B cell (primary cell): ENCODE measurements around the gene TMEM185B. TPM values are rescaled to one million over a fixed set of nuclear protein-coding genes. Genes with fewer than 3 reads are reported as not detected.

ENCODE experiments used
- ATAC-seq: fragments of 200-7000 bp; cut with Tn5 transposase; one replicate; pipeline ENCODE4 v1.10.0; 2021; ENCODE audit warnings: low read depth, mild to moderate bottlenecking, moderate number of reproducible peaks, moderate library complexity
- CTCF ChIA-PET: fragments of 350-600 bp; sonication (Branson Sonifier 250); formaldehyde crosslinking; loops from one replicate; lab custom pipeline; 2021; ENCODE audit warnings: antibody characterized with exemption, inconsistent platforms; lab: Charles Lee
- POLR2A ChIA-PET: fragments of 350-600 bp; sonication (Branson Sonifier 250); formaldehyde crosslinking; loops from one replicate; lab custom pipeline; 2021; ENCODE audit warnings: antibody characterized with exemption; lab: Charles Lee
- DNase-seq: peaks from one replicate; pipeline ENCODE4 v3.0.0; 2013
- H2AFZ ChIP-seq: 2 replicates; pipeline ENCODE4 v1.6.1; 2012; ENCODE audit warnings: mild to moderate bottlenecking, low read depth, low read length; ENCODE audit not compliant: insufficient read depth, poor library complexity, severe bottlenecking
- H3K27ac ChIP-seq, 2 donors: 1 replicate in 1 of 2; 2 replicates in 1 of 2; pipeline ENCODE4 v1.5.1; 2012 to 2013; ENCODE audit warnings: low read length in 2 of 2, mild to moderate bottlenecking in 2 of 2, moderate library complexity in 1 of 2
- H3K27me3 ChIP-seq, 4 experiments: fragments of 200-600 bp in 1 of 4; sonication (generic) in 1 of 4; replicated peaks in 1 of 4; 1 replicate in 2 of 4; 2 replicates in 2 of 4; pipeline versions ENCODE4 v1.6.1 to v1.7.0; 2013 to 2016; ENCODE audit warnings: low read length in 3 of 4, mild to moderate bottlenecking in 2 of 4, mixed read lengths in 1 of 4, moderate library complexity in 1 of 4; ENCODE audit not compliant: insufficient read depth in 4 of 4, control insufficient read depth in 3 of 4; ENCODE audit errors: control extremely low read depth in 1 of 4
- H3K36me3 ChIP-seq, 2 experiments: replicated peaks in 1 of 2; 1 replicate in 1 of 2; 2 replicates in 1 of 2; pipeline versions ENCODE4 v1.6.1 to v1.7.1; 2013; ENCODE audit warnings: low read length in 1 of 2; ENCODE audit not compliant: insufficient read depth in 2 of 2, control insufficient read depth in 1 of 2; ENCODE audit errors: control extremely low read depth in 1 of 2, extremely low read depth in 1 of 2
- H3K4me1 ChIP-seq, 2 donors: fragments of 200-600 bp in 1 of 2; sonication (generic) in 1 of 2; 1 replicate in 1 of 2; 2 replicates in 1 of 2; pipeline versions ENCODE4 v1.5.1 to v1.6.1; 2013 to 2017; ENCODE audit warnings: low read length in 2 of 2; ENCODE audit not compliant: control insufficient read depth in 2 of 2, insufficient read depth in 2 of 2
- H3K4me2 ChIP-seq: replicated peaks from 2 replicates; pipeline ENCODE3; 2012; ENCODE audit warnings: mild to moderate bottlenecking, low read depth, low read length; ENCODE audit not compliant: poor library complexity, severe bottlenecking
- H3K4me3 ChIP-seq, 5 experiments: fragments of 200-600 bp in 1 of 5; sonication (generic) in 1 of 5; 1 replicate in 3 of 5; 2 replicates in 2 of 5; pipeline versions ENCODE4 v1.5.1 to v1.7.0; 2011 to 2016; ENCODE audit warnings: low read length in 4 of 5, mild to moderate bottlenecking in 4 of 5, low read depth in 2 of 5, control low read depth in 1 of 5, moderate library complexity in 1 of 5; ENCODE audit not compliant: insufficient read depth in 1 of 5; ENCODE audit errors: control extremely low read depth in 1 of 5, extremely low read depth in 1 of 5
- H3K79me2 ChIP-seq: fragments of 200-600 bp; sonication (generic); one replicate; pipeline ENCODE4 v1.6.0; 2016; ENCODE audit warnings: low read length; ENCODE audit not compliant: control insufficient read depth, insufficient read depth
- H3K9ac ChIP-seq: fragments of 200-600 bp; sonication (generic); 2 replicates; pipeline ENCODE4 v1.6.1; 2017; ENCODE audit warnings: mild to moderate bottlenecking, low read length, moderate library complexity
- H3K9me3 ChIP-seq, 3 donors: one replicate each; pipeline versions ENCODE4 v1.6.1 to v1.7.1; 2013; ENCODE audit warnings: low read length in 2 of 3; ENCODE audit not compliant: control insufficient read depth in 2 of 3, insufficient read depth in 1 of 3; ENCODE audit errors: control extremely low read depth in 1 of 3
- H4K20me1 ChIP-seq: 2 replicates; pipeline ENCODE4 v1.6.0; 2012; ENCODE audit warnings: mild to moderate bottlenecking, low read length; ENCODE audit not compliant: insufficient read depth, control insufficient read depth, poor library complexity, severe bottlenecking
- H3K27ac Mint-ChIP-seq: one replicate; pipeline ENCODE4 v1.8.0; 2021; ENCODE audit warnings: mixed read lengths
- H3K27me3 Mint-ChIP-seq: one replicate; pipeline ENCODE4 v1.8.0; 2021; ENCODE audit warnings: mixed read lengths
- H3K4me1 Mint-ChIP-seq: one replicate; pipeline ENCODE4 v1.8.0; 2021; ENCODE audit warnings: mixed read lengths
- H3K4me3 Mint-ChIP-seq: one replicate; pipeline ENCODE4 v1.8.0; 2021; ENCODE audit warnings: mixed read lengths
- H3K9me3 Mint-ChIP-seq: one replicate; pipeline ENCODE4 v1.8.0; 2022; ENCODE audit warnings: mixed read lengths; ENCODE audit not compliant: insufficient read depth
- EZH2 ChIP-seq: IDR thresholded peaks from 2 replicates; pipeline ENCODE4 v1.6.1; 2012; ENCODE audit warnings: borderline replicate concordance, low read depth, mild to moderate bottlenecking, moderate library complexity, low read length; ENCODE audit not compliant: insufficient read depth, poor library complexity, severe bottlenecking
- WGBS: methylation state at CpG from one replicate; pipeline ENCODE4 v1.1.5; 2013; ENCODE audit warnings: missing lambda C conversion rate; ENCODE audit not compliant: insufficient coverage; 5-methylcytosine and 5-hydroxymethylcytosine counted together
- intact Hi-C: fragments of 100-400 bp; cut with micrococcal nuclease; formaldehyde crosslinking; loops from one replicate; pipeline ENCODE4 v1.10.0; 2022
- polyA plus RNA-seq: library from polyadenylated mRNA; depleted of rRNA; stranded (reverse); fragments of >200 nt; gene quantifications from 2 replicates; pipeline ENCODE4 v1.2.3, GENCODE V29; 2012
- total RNA-seq, 2 donors: library from RNA; stranded (reverse); fragments of 120-200 nt in 1 of 2; gene quantifications; 1 replicate in 1 of 2; 2 replicates in 1 of 2; pipeline versions ENCODE4 v1.2.3 to v1.2.4, GENCODE V29; 2013 to 2022
- TF ChIP-seq, protein P1 (sequence below): fragments of 200-600 bp; IDR thresholded peaks from one replicate; pipeline ENCODE4 v1.8.0; 2022; ENCODE audit warnings: antibody characterized with exemption, mild to moderate bottlenecking

Gene TMEM185B
- total and polyA plus RNA-seq, 2 donors (not counting 1 experiment from before 2014, with no cell fraction given) = 29.6 to 36.4 TPM

GRCh38 chr2:120251880-120252224, 28.7 kb upstream of the TMEM185B start:
- Histone ChIP-seq H3K36me3 (no peaks in the 10 kb centered on the region), H3K9me3 (peaks cover 0 to 2% (median 0%) of the 10 kb centered on the region in 3 donors), H3K4me2 (peak overlapping the region; percentile 82), H3K4me3 (peak overlapping the region; percentile 53 to 95 (median 92)), H3K27ac (peak overlapping the region; percentile 65 to 73), H3K27me3 (peaks cover 0 to 9% (median 2%) of the 10 kb centered on the region in 4 experiments), H3K4me1 (peaks cover 46 to 51% of the 10 kb centered on the region in 2 donors), H2AFZ (peak overlapping the region; percentile 93), H3K9ac (peak overlapping the region; percentile 87), H3K79me2 (peaks cover 52% of the 10 kb centered on the region), H4K20me1 (peaks cover 6% of the 10 kb centered on the region)
- no peaks in the 10 kb centered on the region for H3K9me3 Mint-ChIP-seq
- ATAC-seq (no peak), DNase-seq (no peak)
- peaks cover 10% of the 10 kb centered on the region for H3K27me3 Mint-ChIP-seq
- intact Hi-C loops = loop anchor here (1.0 to 5.0 kb wide), 9 partner anchors 20 to 885 kb away; partner anchors contain the start of genes C2orf76, DBI, EPB41L5 and PTPN4
- CTCF ChIA-PET = interaction anchor here (0.7 to 4.3 kb wide), 11 partner anchors 14 to 239 kb away, joined by 3 to 29 read pairs (median 4); partner anchors contain the start of genes EPB41L5 and TMEM185B
- 20% methylated on average over 6 of the region's 6 CpGs for WGBS
- POLR2A ChIA-PET = interaction anchor here (0.6 to 1.7 kb wide), 8 partner anchors 17 to 492 kb away, joined by 3 to 16 read pairs (median 4); partner anchors contain the start of genes EPB41L5, PTPN4 and TMEM185B
- peak overlapping the region; percentile 93 for H3K4me3 Mint-ChIP-seq
- peak overlapping the region; percentile 95 for H3K27ac Mint-ChIP-seq
- peaks cover 55% of the 10 kb centered on the region for H3K4me1 Mint-ChIP-seq
- TF ChIP-seq, protein P1, sequence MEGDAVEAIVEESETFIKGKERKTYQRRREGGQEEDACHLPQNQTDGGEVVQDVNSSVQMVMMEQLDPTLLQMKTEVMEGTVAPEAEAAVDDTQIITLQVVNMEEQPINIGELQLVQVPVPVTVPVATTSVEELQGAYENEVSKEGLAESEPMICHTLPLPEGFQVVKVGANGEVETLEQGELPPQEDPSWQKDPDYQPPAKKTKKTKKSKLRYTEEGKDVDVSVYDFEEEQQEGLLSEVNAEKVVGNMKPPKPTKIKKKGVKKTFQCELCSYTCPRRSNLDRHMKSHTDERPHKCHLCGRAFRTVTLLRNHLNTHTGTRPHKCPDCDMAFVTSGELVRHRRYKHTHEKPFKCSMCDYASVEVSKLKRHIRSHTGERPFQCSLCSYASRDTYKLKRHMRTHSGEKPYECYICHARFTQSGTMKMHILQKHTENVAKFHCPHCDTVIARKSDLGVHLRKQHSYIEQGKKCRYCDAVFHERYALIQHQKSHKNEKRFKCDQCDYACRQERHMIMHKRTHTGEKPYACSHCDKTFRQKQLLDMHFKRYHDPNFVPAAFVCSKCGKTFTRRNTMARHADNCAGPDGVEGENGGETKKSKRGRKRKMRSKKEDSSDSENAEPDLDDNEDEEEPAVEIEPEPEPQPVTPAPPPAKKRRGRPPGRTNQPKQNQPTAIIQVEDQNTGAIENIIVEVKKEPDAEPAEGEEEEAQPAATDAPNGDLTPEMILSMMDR = no peak
- no peak for TF ChIP-seq EZH2

DNA sequence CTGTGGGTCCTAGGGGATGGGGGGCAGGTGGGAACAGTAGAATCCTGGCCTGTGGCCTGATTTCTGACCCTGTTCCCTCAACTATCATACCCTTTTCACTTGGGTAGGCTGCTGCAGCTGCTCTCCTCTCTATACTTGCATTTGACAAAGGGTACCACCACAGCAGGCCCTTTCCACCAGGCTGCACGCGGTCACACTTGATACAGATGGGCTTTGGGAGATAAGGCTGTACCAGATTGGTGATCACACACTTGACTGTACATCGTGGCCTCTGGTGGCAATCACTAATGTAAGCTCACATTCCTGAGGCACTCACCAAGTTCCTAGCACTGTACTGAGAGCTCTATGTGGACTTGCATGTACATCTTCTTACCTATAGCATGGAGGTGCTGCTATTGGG, 27.9 kb upstream of the TMEM185B start:
- peaks cover 0 to 9% (median 2%) of the 10 kb centered on the region in 4 experiments for H3K27me3 ChIP-seq
- no peaks in the 10 kb centered on the region for H4K20me1 ChIP-seq
- no peaks in the 10 kb centered on the region for H3K36me3 ChIP-seq
- no peak overlapping the region for H2AFZ ChIP-seq
- ATAC-seq (no peak), DNase-seq (no peak)
- no peak overlapping the region for H3K4me2 ChIP-seq
- H3K4me3 Mint-ChIP-seq = no peak overlapping the region
- intact Hi-C loops = loop anchor here (5.0 kb wide), 1 partner anchor 36 kb away; no protein-coding TSS in a partner anchor
- H3K27ac Mint-ChIP-seq = no peak overlapping the region
- POLR2A ChIA-PET = interaction anchor here (1.7 kb wide), 1 partner anchor 74 kb away, joined by 9 read pairs; no protein-coding TSS in a partner anchor
- no peak for TF ChIP-seq EZH2
- TF ChIP-seq, protein P1 = no peak
- CTCF ChIA-PET = interaction anchor here (0.8 to 2.5 kb wide), 3 partner anchors 19 to 76 kb away, joined by 3 to 10 read pairs (median 4); no protein-coding TSS in a partner anchor
- peaks cover 44% of the 10 kb centered on the region for H3K79me2 ChIP-seq
- no peak overlapping the region for H3K4me3 ChIP-seq
- H3K27me3 Mint-ChIP-seq = peaks cover 14% of the 10 kb centered on the region
- H3K9me3 Mint-ChIP-seq = no peaks in the 10 kb centered on the region
- H3K4me1 ChIP-seq = peaks cover 39 to 46% of the 10 kb centered on the region in 2 donors
- WGBS = no CpG with 5 or more reads among the region's 3 CpGs
- no peak overlapping the region for H3K27ac ChIP-seq
- peaks cover 0 to 2% (median 0%) of the 10 kb centered on the region in 3 donors for H3K9me3 ChIP-seq
- H3K9ac ChIP-seq = no peak overlapping the region
- H3K4me1 Mint-ChIP-seq = peaks cover 48% of the 10 kb centered on the region
